Measurements from ENCODE around the gene PLEKHH1. TPM values are rescaled to one million over a fixed set of nuclear protein-coding genes. Genes with fewer than 3 reads are reported as not detected.

Gene PLEKHH1
- total RNA-seq, 1 experiment from 2014 or later: 27.6 TPM

DNA sequence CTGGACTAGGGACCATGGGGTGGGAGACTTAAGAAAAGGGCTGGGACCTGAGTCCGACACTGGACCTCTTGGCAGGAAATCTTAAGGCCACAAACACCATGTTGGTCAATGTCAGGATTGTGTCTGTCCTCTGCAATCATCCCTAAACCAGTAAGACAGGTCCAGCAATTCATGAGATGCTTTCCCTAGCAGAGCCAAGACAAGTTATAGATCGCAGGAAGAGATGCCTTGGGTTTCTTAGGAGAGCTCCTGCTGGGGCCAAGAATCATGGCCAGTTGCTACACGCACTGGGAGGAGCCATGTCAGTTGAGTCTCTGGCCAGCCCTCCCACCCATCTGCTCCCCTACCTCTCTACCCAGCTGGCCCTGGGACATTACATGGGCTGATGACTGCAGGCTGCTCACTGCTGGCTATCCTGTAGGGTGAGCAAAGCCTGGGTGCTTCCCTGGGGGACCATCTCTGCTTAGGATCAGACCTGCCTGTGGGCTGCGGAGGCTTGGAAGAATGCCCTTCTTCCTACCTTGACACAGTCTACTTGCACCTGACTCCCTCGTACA lies 14.2 kb downstream of the PLEKHH1 start:
- Histone ChIP-seq H3K4me2 (ENCODE audit: low read length) (no peak overlapping the region), H3K79me2 (ENCODE audit: insufficient read depth, low read length) (no peaks in the 10 kb centered on the region), H4K20me1 (ENCODE audit: insufficient read depth) (no peaks in the 10 kb centered on the region), H3K36me3 (ENCODE audit: control insufficient read depth in 1 of 2, insufficient read depth in 2 of 2, low read length in 2 of 2) (peaks cover 6 to 22% of the 10 kb centered on the region in 2 experiments; a peak in 2 of 4 replicates), H2AFZ (ENCODE audit: low read depth, low read length, poor library complexity, severe bottlenecking) (no peak overlapping the region), H3K9me2 (ENCODE audit: insufficient read depth) (no peaks in the 10 kb centered on the region), H3K9me3 (ENCODE audit: control insufficient read depth in 1 of 2, insufficient read depth in 1 of 2, low read depth in 1 of 2, low read length in 2 of 2) (no peaks in the 10 kb centered on the region), H3K4me1 (ENCODE audit: control insufficient read depth in 1 of 2, insufficient read depth in 2 of 2, low read length in 2 of 2) (no peaks in the 10 kb centered on the region), H3K27me3 (ENCODE audit: insufficient read depth, low read length) (no peaks in the 10 kb centered on the region), H3K27ac (ENCODE audit: low read depth, low read length) (no peak overlapping the region), H3K4me3 (replicated peaks in 1 of 2; ENCODE audit: low read depth in 1 of 2, low read length in 2 of 2) (no peak overlapping the region), H3K9ac (ENCODE audit: low read length) (no peak overlapping the region)
- intact Hi-C loops (cut with micrococcal nuclease): no loop called here
- TF ChIP-seq EGR1 (IDR thresholded peaks at IDR 0.05; ENCODE audit: low read depth): no peak
- no peak for TF ChIP-seq POLR2AphosphoS5 (IDR thresholded peaks at IDR 0.05; ENCODE audit: low read depth, low read length)
- TF ChIP-seq, protein P1, sequence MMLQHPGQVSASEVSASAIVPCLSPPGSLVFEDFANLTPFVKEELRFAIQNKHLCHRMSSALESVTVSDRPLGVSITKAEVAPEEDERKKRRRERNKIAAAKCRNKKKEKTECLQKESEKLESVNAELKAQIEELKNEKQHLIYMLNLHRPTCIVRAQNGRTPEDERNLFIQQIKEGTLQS (IDR thresholded peaks at IDR 0.05): no peak
- no peak for TF ChIP-seq ZNF274 (IDR thresholded peaks at IDR 0.05; ENCODE audit: low read depth, low read length)
- TF ChIP-seq YY1 (IDR thresholded peaks at IDR 0.05; ENCODE audit: extremely low read depth, insufficient replicate concordance, low read depth, low read length): no peak
- TF ChIP-seq ELF1 (IDR thresholded peaks at IDR 0.05; ENCODE audit: borderline replicate concordance, low read depth): no peak
- TF ChIP-seq JUND (IDR thresholded peaks at IDR 0.05): no peak
- no peak for TF ChIP-seq SP1 (IDR thresholded peaks at IDR 0.05; ENCODE audit: low read depth)
- TF ChIP-seq SRF (IDR thresholded peaks at IDR 0.05; ENCODE audit: low read depth): no peak
- TF ChIP-seq ZFX (IDR thresholded peaks at IDR 0.05): no peak
- TF ChIP-seq FOSL1 (IDR thresholded peaks at IDR 0.05; ENCODE audit: low read depth): no peak
- TF ChIP-seq, protein P2, sequence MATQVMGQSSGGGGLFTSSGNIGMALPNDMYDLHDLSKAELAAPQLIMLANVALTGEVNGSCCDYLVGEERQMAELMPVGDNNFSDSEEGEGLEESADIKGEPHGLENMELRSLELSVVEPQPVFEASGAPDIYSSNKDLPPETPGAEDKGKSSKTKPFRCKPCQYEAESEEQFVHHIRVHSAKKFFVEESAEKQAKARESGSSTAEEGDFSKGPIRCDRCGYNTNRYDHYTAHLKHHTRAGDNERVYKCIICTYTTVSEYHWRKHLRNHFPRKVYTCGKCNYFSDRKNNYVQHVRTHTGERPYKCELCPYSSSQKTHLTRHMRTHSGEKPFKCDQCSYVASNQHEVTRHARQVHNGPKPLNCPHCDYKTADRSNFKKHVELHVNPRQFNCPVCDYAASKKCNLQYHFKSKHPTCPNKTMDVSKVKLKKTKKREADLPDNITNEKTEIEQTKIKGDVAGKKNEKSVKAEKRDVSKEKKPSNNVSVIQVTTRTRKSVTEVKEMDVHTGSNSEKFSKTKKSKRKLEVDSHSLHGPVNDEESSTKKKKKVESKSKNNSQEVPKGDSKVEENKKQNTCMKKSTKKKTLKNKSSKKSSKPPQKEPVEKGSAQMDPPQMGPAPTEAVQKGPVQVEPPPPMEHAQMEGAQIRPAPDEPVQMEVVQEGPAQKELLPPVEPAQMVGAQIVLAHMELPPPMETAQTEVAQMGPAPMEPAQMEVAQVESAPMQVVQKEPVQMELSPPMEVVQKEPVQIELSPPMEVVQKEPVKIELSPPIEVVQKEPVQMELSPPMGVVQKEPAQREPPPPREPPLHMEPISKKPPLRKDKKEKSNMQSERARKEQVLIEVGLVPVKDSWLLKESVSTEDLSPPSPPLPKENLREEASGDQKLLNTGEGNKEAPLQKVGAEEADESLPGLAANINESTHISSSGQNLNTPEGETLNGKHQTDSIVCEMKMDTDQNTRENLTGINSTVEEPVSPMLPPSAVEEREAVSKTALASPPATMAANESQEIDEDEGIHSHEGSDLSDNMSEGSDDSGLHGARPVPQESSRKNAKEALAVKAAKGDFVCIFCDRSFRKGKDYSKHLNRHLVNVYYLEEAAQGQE (IDR thresholded peaks at IDR 0.05; ENCODE audit: low read depth): no peak
- TF ChIP-seq, protein P3, sequence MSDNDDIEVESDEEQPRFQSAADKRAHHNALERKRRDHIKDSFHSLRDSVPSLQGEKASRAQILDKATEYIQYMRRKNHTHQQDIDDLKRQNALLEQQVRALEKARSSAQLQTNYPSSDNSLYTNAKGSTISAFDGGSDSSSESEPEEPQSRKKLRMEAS (IDR thresholded peaks at IDR 0.05): no peak
- TF ChIP-seq CBX3 (IDR thresholded peaks at IDR 0.05; ENCODE audit: low read depth): no peak
- ATAC-seq: no peak
- DNase-seq (ENCODE audit: low read depth, low spot score): no peak
- ChIA-PET POLR2A (no interaction called here), RAD21 (ENCODE audit: low non-redundant PET in 1 of 2, low total read pairs in 2 of 2, uncharacterized antibody in 2 of 2, unreplicated experiment in 2 of 2) (no interaction called here), CTCF (no interaction called here)
- BruUV-seq (replicated peaks): no TSS peak
